Panc1 (cell line): ENCODE data around the gene DNAJA4. TPM values are rescaled to one million over a fixed set of nuclear protein-coding genes. Genes with fewer than 3 reads are reported as not detected.

Source experiments
- ATAC-seq: fragments of 200-7000 bp; cut with Tn5 transposase; 2 replicates; pipeline ENCODE4 v1.9.1; 2020; ENCODE audit warnings: mild to moderate bottlenecking, moderate library complexity
- BruUV-seq: library from RNA; stranded (reverse); fragments of 400-500 nt; replicated peaks from 2 replicates; lab custom pipeline; 2021; lab: Mats Ljungman, UMichigan
- CTCF ChIA-PET: fragments of 300-600 bp; sonication (Branson Sonifier 250); formaldehyde crosslinking; loops from one replicate; lab custom pipeline; 2022; ENCODE audit warnings: antibody characterized with exemption; lab: Charles Lee
- POLR2A ChIA-PET: fragments of 300-600 bp; sonication (Branson Sonifier 250); formaldehyde crosslinking; loops from one replicate; lab custom pipeline; 2022; ENCODE audit warnings: antibody characterized with exemption; lab: Charles Lee
- DNase-seq: peaks from one replicate; pipeline ENCODE4 v3.0.0-alpha.2; 2010; ENCODE audit warnings: low read depth, low spot score
- H3K27ac ChIP-seq: 2 replicates; pipeline ENCODE4 v1.5.1; 2011; ENCODE audit warnings: mild to moderate bottlenecking, low read length, inconsistent platforms
- H3K27me3 ChIP-seq: fragments of 200-500 bp; sonication (Bioruptor generic); 2 replicates; pipeline ENCODE4 v1.6.0; 2014; ENCODE audit warnings: low read length, inconsistent platforms; ENCODE audit not compliant: control insufficient read depth, insufficient read depth
- H3K36me3 ChIP-seq: fragments of 200-500 bp; sonication (Bioruptor generic); 2 replicates; pipeline ENCODE4 v1.5.1; 2014; ENCODE audit warnings: inconsistent platforms, mild to moderate bottlenecking, low read length, moderate library complexity; ENCODE audit not compliant: control insufficient read depth, insufficient read depth
- H3K4me1 ChIP-seq: 2 replicates; pipeline ENCODE4 v1.5.1; 2011; ENCODE audit warnings: inconsistent platforms, mild to moderate bottlenecking, low read length, moderate library complexity; ENCODE audit not compliant: control insufficient read depth, insufficient read depth
- H3K4me3 ChIP-seq, 2 experiments: 2 replicates each; pipeline ENCODE4 v1.5.1; 2011 to 2012; ENCODE audit warnings: low read depth in 2 of 2, low read length in 2 of 2, mild to moderate bottlenecking in 2 of 2, inconsistent platforms in 1 of 2, moderate library complexity in 1 of 2
- H3K9me3 ChIP-seq: fragments of 200-500 bp; sonication (Bioruptor generic); 2 replicates; pipeline ENCODE4 v1.5.1; 2014; ENCODE audit warnings: low read depth, mild to moderate bottlenecking, inconsistent platforms, low read length, moderate library complexity; ENCODE audit not compliant: control insufficient read depth, insufficient read depth
- POLR2AphosphoS5 ChIP-seq: IDR thresholded peaks from 2 replicates; pipeline ENCODE4 v1.6.1; 2012; ENCODE audit warnings: mild to moderate bottlenecking, low read depth, low read length, moderate library complexity
- SIN3A ChIP-seq: IDR thresholded peaks from 2 replicates; pipeline ENCODE4 v1.6.1; 2012; ENCODE audit warnings: low read depth, mild to moderate bottlenecking, low read length, moderate library complexity, borderline replicate concordance; ENCODE audit not compliant: insufficient read depth
- TCF7L2 ChIP-seq: IDR thresholded peaks from 2 replicates; pipeline ENCODE4 v1.6.1; 2011; ENCODE audit warnings: mild to moderate bottlenecking, low read depth, low read length, inconsistent platforms
- in situ Hi-C: cut with HindIII; loops from 2 replicates; pipeline ENCODE4 v1.10.0; 2016; ENCODE audit warnings: low sequenced_read_pairs, low pct_unique_long_range_greater_than_20kb
- intact Hi-C: fragments of 100-400 bp; cut with micrococcal nuclease; formaldehyde crosslinking; loops from one replicate; pipeline ENCODE4 v1.10.0; 2022; ENCODE audit not compliant: unreplicated experiment
- total RNA-seq: library from RNA; stranded (reverse); gene quantifications from one replicate; pipeline ENCODE4 v1.2.1, GENCODE V29; 2021; ENCODE audit not compliant: unreplicated experiment
- TF ChIP-seq, protein P1 (sequence below), 2 experiments: IDR thresholded peaks; 2 replicates each; pipeline ENCODE4 v1.6.1; 2011 to 2012; ENCODE audit warnings: low read depth in 2 of 2, control low read depth in 1 of 2, low read length in 1 of 2, mild to moderate bottlenecking in 1 of 2, moderate library complexity in 1 of 2; ENCODE audit not compliant: insufficient read depth in 1 of 2
- TF ChIP-seq, protein P2 (sequence below): fragments of 450-650 bp; IDR thresholded peaks from 2 replicates; pipeline ENCODE4 v1.5.1; 2017; ENCODE audit warnings: mild to moderate bottlenecking

The DNAJA4 gene
- total RNA-seq, 1 experiment from 2014 or later: 11.1 TPM

DNA sequence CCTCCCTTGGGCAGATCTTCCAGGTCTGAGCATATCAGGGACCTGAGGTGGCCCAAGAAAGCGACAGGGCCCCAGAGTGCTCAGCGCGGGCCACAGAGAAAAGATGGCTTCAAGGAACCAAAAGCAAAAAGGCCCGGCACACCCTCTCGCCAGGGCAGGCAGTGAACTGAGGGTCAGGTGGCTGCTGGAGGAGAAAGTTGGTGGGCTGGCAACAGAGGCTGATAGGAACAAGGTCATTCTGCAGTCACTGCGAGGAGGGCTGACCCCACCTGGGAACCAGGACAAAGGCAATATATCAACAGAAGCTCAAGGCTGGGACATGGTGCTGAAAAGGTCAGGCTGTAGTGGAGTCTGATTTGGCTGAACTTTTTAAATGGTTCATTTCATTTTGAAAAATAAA is 27.2 kb upstream of the DNAJA4 start:
- in situ Hi-C loops (no loop called here), intact Hi-C loops (no loop called here)
- Histone ChIP-seq H3K9me3 (no peaks in the 10 kb centered on the region), H3K4me3 (no peak overlapping the region), H3K36me3 (no peaks in the 10 kb centered on the region), H3K27me3 (no peaks in the 10 kb centered on the region), H3K4me1 (no peaks in the 10 kb centered on the region), H3K27ac (no peak overlapping the region)
- BruUV-seq: no TSS peak
- no peak for ATAC-seq
- CTCF ChIA-PET: interaction anchor here (0.7 kb wide), 1 partner anchor 88 kb away, joined by 3 read pairs; no protein-coding TSS in a partner anchor
- no peak for TF ChIP-seq TCF7L2
- no peak for TF ChIP-seq POLR2AphosphoS5
- TF ChIP-seq, protein P1, sequence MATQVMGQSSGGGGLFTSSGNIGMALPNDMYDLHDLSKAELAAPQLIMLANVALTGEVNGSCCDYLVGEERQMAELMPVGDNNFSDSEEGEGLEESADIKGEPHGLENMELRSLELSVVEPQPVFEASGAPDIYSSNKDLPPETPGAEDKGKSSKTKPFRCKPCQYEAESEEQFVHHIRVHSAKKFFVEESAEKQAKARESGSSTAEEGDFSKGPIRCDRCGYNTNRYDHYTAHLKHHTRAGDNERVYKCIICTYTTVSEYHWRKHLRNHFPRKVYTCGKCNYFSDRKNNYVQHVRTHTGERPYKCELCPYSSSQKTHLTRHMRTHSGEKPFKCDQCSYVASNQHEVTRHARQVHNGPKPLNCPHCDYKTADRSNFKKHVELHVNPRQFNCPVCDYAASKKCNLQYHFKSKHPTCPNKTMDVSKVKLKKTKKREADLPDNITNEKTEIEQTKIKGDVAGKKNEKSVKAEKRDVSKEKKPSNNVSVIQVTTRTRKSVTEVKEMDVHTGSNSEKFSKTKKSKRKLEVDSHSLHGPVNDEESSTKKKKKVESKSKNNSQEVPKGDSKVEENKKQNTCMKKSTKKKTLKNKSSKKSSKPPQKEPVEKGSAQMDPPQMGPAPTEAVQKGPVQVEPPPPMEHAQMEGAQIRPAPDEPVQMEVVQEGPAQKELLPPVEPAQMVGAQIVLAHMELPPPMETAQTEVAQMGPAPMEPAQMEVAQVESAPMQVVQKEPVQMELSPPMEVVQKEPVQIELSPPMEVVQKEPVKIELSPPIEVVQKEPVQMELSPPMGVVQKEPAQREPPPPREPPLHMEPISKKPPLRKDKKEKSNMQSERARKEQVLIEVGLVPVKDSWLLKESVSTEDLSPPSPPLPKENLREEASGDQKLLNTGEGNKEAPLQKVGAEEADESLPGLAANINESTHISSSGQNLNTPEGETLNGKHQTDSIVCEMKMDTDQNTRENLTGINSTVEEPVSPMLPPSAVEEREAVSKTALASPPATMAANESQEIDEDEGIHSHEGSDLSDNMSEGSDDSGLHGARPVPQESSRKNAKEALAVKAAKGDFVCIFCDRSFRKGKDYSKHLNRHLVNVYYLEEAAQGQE (IDR thresholded peaks at IDR 0.05; ENCODE audit: insufficient read depth in 1 of 2, low read depth in 2 of 2, low read length in 1 of 2): no peak
- TF ChIP-seq, protein P2, sequence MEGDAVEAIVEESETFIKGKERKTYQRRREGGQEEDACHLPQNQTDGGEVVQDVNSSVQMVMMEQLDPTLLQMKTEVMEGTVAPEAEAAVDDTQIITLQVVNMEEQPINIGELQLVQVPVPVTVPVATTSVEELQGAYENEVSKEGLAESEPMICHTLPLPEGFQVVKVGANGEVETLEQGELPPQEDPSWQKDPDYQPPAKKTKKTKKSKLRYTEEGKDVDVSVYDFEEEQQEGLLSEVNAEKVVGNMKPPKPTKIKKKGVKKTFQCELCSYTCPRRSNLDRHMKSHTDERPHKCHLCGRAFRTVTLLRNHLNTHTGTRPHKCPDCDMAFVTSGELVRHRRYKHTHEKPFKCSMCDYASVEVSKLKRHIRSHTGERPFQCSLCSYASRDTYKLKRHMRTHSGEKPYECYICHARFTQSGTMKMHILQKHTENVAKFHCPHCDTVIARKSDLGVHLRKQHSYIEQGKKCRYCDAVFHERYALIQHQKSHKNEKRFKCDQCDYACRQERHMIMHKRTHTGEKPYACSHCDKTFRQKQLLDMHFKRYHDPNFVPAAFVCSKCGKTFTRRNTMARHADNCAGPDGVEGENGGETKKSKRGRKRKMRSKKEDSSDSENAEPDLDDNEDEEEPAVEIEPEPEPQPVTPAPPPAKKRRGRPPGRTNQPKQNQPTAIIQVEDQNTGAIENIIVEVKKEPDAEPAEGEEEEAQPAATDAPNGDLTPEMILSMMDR: no peak
- TF ChIP-seq SIN3A: no peak
- DNase-seq: no peak
- POLR2A ChIA-PET: no interaction called here

DNA sequence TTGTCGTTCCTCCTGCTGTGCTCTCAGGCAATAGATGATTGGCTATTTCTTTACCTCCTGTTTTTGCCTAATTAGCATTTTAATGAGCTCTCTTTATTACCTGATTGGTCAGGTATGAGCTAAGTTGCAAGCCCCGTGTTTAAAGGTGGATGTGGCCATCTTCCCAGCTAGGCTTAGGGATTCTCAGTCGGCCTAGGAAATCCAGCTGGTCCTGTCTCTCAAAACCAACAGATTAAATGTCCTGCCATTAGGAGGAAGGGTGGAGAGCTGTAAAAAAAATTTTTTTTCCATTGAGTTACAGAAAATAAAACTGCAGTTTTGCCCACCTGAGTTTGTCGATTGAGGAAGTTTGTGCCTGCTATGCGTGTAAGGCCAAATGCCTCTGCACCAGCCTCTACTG is 24.6 kb upstream of the DNAJA4 start:
- Histone ChIP-seq H3K4me1 (no peaks in the 10 kb centered on the region), H3K4me3 (no peak overlapping the region), H3K27me3 (no peaks in the 10 kb centered on the region), H3K9me3 (no peaks in the 10 kb centered on the region), H3K36me3 (no peaks in the 10 kb centered on the region), H3K27ac (no peak overlapping the region)
- no TSS peak for BruUV-seq
- ChIA-PET CTCF (interaction anchor here (0.5 to 2.6 kb wide), 12 partner anchors 13 to 283 kb away, joined by 3 to 19 read pairs (median 4); no protein-coding TSS in a partner anchor), POLR2A (interaction anchor here (0.6 kb wide), 1 partner anchor 106 kb away, joined by 6 read pairs; no protein-coding TSS in a partner anchor)
- ATAC-seq (no peak), DNase-seq (no peak)
- in situ Hi-C loops: no loop called here
- TF ChIP-seq TCF7L2: no peak
- TF ChIP-seq, protein P2: no peak
- TF ChIP-seq, protein P1 (IDR thresholded peaks at IDR 0.05; ENCODE audit: insufficient read depth in 1 of 2, low read depth in 2 of 2, low read length in 1 of 2): no peak
- TF ChIP-seq POLR2AphosphoS5: no peak
- TF ChIP-seq SIN3A: no peak
- intact Hi-C loops: loop anchor here (2.0 to 5.0 kb wide), 3 partner anchors 108 to 281 kb away; partner anchors contain the start of gene CIB2
